ENCODE results near the gene C3. TPM values are rescaled to one million over a fixed set of nuclear protein-coding genes. Genes with fewer than 3 reads are reported as not detected.

The C3 gene
- total RNA-seq, 4 donors from 2014 or later = 262 to 1,114 (median 554) TPM

DNA sequence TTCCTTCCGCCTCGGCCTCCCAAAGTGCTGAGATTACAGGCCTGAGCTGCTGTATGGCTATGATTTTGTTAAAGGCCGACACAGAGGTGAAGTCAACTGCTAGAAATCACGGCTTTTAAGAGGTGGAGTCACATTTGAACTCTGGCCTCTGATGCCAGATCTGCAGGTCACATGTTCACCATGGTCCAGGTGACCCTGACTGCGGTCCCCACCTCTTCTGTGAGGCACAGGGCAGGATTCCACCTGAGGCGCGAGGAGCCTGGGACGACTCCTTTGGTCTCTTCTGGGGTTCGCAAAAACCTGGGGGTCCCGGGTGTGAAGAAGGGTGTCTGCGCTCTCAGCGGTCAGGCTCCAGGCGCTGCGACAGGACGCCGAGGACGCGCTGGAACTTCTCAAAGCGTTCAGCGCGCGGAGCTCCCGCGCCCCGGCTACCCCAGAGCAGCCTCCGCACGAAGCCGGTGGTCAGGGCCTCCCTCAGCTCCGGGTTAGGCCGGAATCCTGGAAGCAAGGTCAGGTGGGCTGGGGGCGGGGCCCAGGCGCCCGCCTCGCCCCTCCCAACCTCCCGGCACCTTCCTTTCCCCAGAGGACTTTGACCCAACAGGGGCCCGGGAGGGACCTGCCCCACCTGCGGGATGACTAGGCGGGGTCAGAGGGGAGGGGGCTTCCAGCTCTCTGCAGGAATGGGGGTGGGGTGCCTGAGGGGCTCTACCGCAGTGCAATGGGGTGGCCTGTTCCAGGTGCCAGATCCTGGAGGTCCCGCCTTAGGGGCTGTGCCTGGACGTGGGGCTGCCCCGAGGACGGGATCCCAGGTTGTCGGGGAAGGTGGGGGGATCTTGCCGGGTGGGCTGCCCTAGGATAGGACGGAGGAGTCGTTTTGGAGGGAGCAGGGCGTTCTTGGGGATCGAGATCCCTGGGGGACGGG is 32.1 kb upstream of the C3 start:
- TF ChIP-seq, protein P1, sequence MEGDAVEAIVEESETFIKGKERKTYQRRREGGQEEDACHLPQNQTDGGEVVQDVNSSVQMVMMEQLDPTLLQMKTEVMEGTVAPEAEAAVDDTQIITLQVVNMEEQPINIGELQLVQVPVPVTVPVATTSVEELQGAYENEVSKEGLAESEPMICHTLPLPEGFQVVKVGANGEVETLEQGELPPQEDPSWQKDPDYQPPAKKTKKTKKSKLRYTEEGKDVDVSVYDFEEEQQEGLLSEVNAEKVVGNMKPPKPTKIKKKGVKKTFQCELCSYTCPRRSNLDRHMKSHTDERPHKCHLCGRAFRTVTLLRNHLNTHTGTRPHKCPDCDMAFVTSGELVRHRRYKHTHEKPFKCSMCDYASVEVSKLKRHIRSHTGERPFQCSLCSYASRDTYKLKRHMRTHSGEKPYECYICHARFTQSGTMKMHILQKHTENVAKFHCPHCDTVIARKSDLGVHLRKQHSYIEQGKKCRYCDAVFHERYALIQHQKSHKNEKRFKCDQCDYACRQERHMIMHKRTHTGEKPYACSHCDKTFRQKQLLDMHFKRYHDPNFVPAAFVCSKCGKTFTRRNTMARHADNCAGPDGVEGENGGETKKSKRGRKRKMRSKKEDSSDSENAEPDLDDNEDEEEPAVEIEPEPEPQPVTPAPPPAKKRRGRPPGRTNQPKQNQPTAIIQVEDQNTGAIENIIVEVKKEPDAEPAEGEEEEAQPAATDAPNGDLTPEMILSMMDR (IDR thresholded peaks at IDR 0.05; ENCODE audit: low read depth) = no peak

DNA sequence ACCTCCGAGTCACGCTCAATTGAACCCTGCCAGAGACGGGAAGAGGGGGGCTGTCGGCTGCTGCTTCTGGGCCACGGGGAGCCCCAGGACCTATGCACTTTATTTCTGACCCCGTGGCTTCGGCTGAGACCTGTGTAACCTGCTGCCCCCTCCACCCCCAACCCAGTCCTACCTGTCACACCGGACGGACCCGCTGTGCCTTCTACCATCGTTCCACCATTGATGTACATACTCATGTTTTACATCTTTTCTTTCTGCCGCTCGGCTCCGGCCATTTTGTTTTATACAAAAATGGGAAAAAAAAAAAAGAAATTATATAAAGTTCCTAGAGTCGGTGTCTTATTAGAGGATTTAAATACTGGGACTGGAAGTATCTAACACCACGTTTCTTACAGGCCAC is 30.7 kb upstream of the C3 start:
- TF ChIP-seq, protein P1 (IDR thresholded peaks at IDR 0.05; ENCODE audit: low read depth) = no peak

DNA sequence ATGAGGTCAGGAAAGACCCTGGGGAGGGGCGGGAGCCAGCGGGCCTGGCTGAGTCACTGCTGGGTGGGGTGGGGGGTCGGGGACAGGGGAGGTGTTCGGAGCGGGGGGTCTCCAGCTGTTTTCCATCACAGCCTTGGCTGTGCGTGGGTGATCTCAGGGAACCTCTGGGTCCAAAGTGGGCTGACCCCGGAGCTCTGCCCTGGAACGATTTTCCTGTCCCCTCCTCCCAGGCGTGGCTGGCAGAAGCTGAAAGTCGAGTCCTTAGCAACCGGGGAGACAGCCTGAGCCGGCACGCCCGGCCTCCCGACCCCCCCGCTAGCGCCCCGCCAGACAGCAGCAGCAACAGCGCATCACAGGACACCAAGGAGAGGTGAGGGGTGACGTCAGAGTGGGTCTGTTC is 29.6 kb upstream of the C3 start:
- TF ChIP-seq, protein P1 (IDR thresholded peaks at IDR 0.05; ENCODE audit: low read depth) = no peak

DNA sequence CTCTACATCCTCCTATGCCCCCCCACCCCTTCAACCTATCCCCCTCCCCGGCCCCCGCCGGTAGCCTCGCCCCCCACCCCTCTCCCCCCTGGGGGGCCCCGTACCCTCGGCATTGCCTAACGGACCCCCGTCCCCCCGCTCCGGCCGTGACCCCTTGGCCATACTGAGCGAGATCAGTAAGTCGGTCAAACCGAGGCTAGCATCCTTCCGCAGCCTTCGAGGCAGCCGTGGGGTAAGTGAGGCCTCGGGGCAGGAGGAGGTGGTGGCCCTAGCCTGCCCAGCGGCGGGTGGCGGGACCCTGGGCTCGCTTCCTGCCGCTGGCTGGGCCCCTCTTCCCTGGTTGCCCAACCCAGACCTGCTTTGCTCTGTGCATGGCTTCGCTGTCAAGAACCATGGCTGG is 25.5 kb upstream of the C3 start:
- TF ChIP-seq, protein P1 (IDR thresholded peaks at IDR 0.05; ENCODE audit: low read depth) = no peak

DNA sequence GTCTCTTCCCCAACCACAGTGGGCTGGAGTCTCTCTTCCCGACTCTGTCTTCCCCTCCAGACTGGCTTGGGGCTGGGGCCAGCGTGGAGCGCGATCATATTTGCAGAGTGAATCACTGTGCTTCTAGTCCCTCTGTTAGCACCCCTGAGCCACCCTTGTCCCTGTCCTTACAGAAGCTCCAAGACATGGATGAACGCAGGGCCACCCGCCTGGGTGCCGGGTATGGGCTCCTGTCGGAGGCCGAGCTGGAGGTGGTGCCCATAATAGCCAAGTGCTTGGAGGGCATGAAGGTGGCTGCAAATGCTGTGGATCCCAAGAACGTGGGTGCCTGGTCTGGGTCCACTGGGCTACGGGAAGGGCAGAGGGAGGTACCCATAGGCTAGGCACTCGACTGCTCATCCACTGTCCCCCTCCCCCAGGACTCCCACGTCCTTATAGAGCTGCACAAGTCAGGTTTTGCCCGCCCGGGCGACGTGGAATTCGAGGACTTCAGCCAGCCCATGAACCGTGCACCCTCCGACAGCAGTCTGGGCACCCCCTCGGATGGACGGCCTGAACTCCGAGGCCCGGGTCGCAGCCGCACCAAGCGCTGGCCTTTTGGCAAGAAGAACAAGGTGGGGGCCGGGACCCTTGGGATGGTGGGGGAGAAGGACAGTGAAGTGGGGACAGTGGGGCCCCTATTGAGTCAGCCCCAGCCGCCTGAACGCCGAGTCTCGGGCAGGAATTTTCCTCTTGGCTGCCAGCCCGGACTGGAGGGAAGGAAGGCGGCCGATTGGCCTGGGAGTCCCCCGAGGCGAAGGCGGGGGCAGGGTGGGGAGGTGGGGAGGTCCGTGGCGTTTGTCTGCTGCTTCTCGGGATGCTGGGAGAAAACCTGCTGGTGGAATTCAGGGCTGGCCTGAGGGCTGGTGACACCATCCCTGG is 24.2 kb upstream of the C3 start:
- TF ChIP-seq, protein P1 (IDR thresholded peaks at IDR 0.05; ENCODE audit: low read depth) = no peak

DNA sequence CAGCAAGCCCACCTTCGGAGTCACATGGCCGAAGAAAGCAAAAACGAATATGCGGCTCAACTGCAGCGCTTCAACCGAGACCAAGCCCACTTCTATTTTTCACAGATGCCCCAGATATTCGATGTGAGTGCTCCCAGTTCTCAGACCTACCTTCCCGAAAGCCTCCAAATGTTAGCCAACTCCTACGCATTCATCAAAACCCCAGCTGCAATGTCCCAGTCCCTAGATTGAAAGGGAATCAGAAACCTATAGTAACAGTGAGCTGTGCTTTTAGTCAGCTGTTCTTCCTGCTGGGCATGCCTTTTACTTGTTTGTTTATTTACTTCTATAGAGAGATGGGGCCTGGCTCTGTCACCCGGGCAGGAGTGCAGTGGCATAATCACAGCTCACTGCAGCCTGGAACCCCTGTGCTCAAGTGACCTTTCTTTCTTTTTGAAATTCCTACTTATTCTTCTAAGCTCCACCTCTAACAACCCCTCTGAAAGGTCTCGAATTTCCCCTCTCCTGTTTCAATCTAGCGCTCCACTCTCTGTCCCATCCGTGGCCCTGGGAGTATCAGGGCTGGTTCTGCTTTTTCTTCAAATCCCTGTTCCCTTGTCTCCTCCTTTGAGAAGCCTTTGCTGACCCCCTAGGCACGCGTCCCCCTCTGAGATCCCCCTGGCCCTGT is 23.4 kb upstream of the C3 start:
- TF ChIP-seq, protein P1 (IDR thresholded peaks at IDR 0.05; ENCODE audit: low read depth) = no peak

Data from subcutaneous adipose tissue (tissue), 4 donors.